HEK293 (cell line): ENCODE measurements around the gene DMAC2L.

Source experiments
- CTCF ChIA-PET: fragments of 350-600 bp; formaldehyde crosslinking; extraction: SDS; loops from one replicate; lab custom pipeline; 2021; ENCODE audit warnings: antibody characterized with exemption; lab: Yijun Ruan, JAX
- POLR2A ChIA-PET: fragments of 300-600 bp; formaldehyde crosslinking; extraction: SDS; loops from one replicate; lab custom pipeline; 2020; ENCODE audit warnings: antibody characterized with exemption, inconsistent platforms; lab: Yijun Ruan, JAX
- H3K27ac ChIP-seq: fragments of 200-500 bp; sonication (Bioruptor generic); 2 replicates; pipeline ENCODE4 v1.5.1; 2014; ENCODE audit warnings: low read depth, low read length, control low read depth, inconsistent platforms; ENCODE audit errors: extremely low read depth
- H3K36me3 ChIP-seq, 2 experiments: fragments of 200-500 bp in 1 of 2; sonication (Bioruptor generic) in 1 of 2; 1 replicate in 1 of 2; 2 replicates in 1 of 2; pipeline ENCODE4 v1.5.1; 2014 to 2017; ENCODE audit warnings: inconsistent platforms in 2 of 2, low read length in 2 of 2; ENCODE audit not compliant: control insufficient read depth in 2 of 2, insufficient read depth in 1 of 2
- H3K4me1 ChIP-seq: fragments of 200-500 bp; sonication (Bioruptor generic); 2 replicates; pipeline ENCODE4 v1.5.1; 2014; ENCODE audit warnings: mild to moderate bottlenecking, low read length, inconsistent platforms; ENCODE audit not compliant: control insufficient read depth, insufficient read depth
- H3K4me3 ChIP-seq: 2 replicates; pipeline ENCODE4 v1.5.1; 2011; ENCODE audit warnings: low read depth, mild to moderate bottlenecking, control low read depth, low read length, moderate library complexity
- H3K9me3 ChIP-seq: fragments of 200-500 bp; sonication (Bioruptor generic); 2 replicates; pipeline ENCODE4 v1.5.1; 2014; ENCODE audit warnings: low read depth, low read length, inconsistent platforms; ENCODE audit not compliant: control insufficient read depth, insufficient read depth
- GLIS1 ChIP-seq: fragments of 450-650 bp; formaldehyde crosslinking; IDR thresholded peaks from 2 replicates; pipeline ENCODE4 v1.5.1; 2016; ENCODE audit warnings: missing biosample characterization, missing genetic modification characterization
- KLF1 ChIP-seq: fragments of 450-650 bp; formaldehyde crosslinking; IDR thresholded peaks from 2 replicates; pipeline ENCODE4 v1.5.1; 2016; ENCODE audit warnings: missing biosample characterization, missing genetic modification characterization
- YY1 ChIP-seq: fragments of 450-650 bp; formaldehyde crosslinking; IDR thresholded peaks from 2 replicates; pipeline ENCODE4 v1.5.1; 2018; ENCODE audit warnings: missing biosample characterization, missing genetic modification characterization
- ZFP41 ChIP-seq: fragments of 450-650 bp; formaldehyde crosslinking; IDR thresholded peaks from 2 replicates; pipeline ENCODE4 v1.5.1; 2016; ENCODE audit warnings: missing biosample characterization, missing genetic modification characterization, borderline replicate concordance
- ZNF16 ChIP-seq: fragments of 450-650 bp; formaldehyde crosslinking; IDR thresholded peaks from 2 replicates; pipeline ENCODE4 v1.5.1; 2016; ENCODE audit warnings: low read depth, missing biosample characterization, missing genetic modification characterization
- ZNF174 ChIP-seq: fragments of 450-650 bp; formaldehyde crosslinking; IDR thresholded peaks from 2 replicates; pipeline ENCODE4 v1.5.0; 2017; ENCODE audit warnings: missing biosample characterization, mild to moderate bottlenecking, missing genetic modification characterization
- ZNF2 ChIP-seq: fragments of 450-650 bp; formaldehyde crosslinking; IDR thresholded peaks from 2 replicates; pipeline ENCODE4 v1.5.1; 2016; ENCODE audit warnings: missing biosample characterization, missing genetic modification characterization
- ZNF23 ChIP-seq: fragments of 450-650 bp; formaldehyde crosslinking; IDR thresholded peaks from 2 replicates; pipeline ENCODE4 v1.5.1; 2016; ENCODE audit warnings: missing biosample characterization, missing genetic modification characterization, borderline replicate concordance
- ZNF324 ChIP-seq: fragments of 450-650 bp; formaldehyde crosslinking; IDR thresholded peaks from 2 replicates; pipeline ENCODE4 v1.5.1; 2016; ENCODE audit warnings: missing biosample characterization, missing genetic modification characterization
- ZNF354C ChIP-seq: fragments of 450-650 bp; formaldehyde crosslinking; IDR thresholded peaks from 2 replicates; pipeline ENCODE4 v1.5.1; 2016; ENCODE audit warnings: missing biosample characterization, missing genetic modification characterization, low read depth, borderline replicate concordance
- ZNF37A ChIP-seq: fragments of 450-650 bp; IDR thresholded peaks from 2 replicates; pipeline ENCODE4 v1.5.1; 2018; ENCODE audit warnings: missing biosample characterization, missing genetic modification characterization
- ZNF433 ChIP-seq: fragments of 450-650 bp; formaldehyde crosslinking; IDR thresholded peaks from 2 replicates; pipeline ENCODE4 v1.5.1; 2016; ENCODE audit warnings: missing biosample characterization, missing genetic modification characterization, low read depth
- ZNF510 ChIP-seq: fragments of 450-650 bp; formaldehyde crosslinking; IDR thresholded peaks from 2 replicates; pipeline ENCODE4 v1.5.1; 2018; ENCODE audit warnings: mild to moderate bottlenecking, missing genetic modification characterization, missing biosample characterization; ENCODE audit not compliant: insufficient replicate concordance
- ZNF529 ChIP-seq: fragments of 450-650 bp; formaldehyde crosslinking; IDR thresholded peaks from 2 replicates; pipeline ENCODE4 v1.5.1; 2017; ENCODE audit warnings: missing genetic modification characterization, missing biosample characterization; ENCODE audit not compliant: insufficient replicate concordance
- ZNF544 ChIP-seq: fragments of 450-650 bp; formaldehyde crosslinking; IDR thresholded peaks from 2 replicates; pipeline ENCODE4 v1.5.0; 2017; ENCODE audit warnings: missing biosample characterization, missing genetic modification characterization
- ZNF548 ChIP-seq: fragments of 450-650 bp; formaldehyde crosslinking; IDR thresholded peaks from 2 replicates; pipeline ENCODE4 v1.5.1; 2016; ENCODE audit warnings: missing biosample characterization, missing genetic modification characterization
- ZNF596 ChIP-seq: fragments of 450-650 bp; IDR thresholded peaks from 2 replicates; pipeline ENCODE4 v1.5.0; 2018; ENCODE audit warnings: missing biosample characterization, mild to moderate bottlenecking, missing genetic modification characterization, moderate library complexity
- ZNF610 ChIP-seq: fragments of 450-650 bp; formaldehyde crosslinking; IDR thresholded peaks from 2 replicates; pipeline ENCODE4 v1.5.1; 2016; ENCODE audit warnings: missing biosample characterization, missing genetic modification characterization, borderline replicate concordance
- ZNF621 ChIP-seq: fragments of 450-650 bp; formaldehyde crosslinking; IDR thresholded peaks from 2 replicates; pipeline ENCODE4 v1.5.1; 2017; ENCODE audit warnings: missing biosample characterization, missing genetic modification characterization
- ZNF623 ChIP-seq: fragments of 450-650 bp; formaldehyde crosslinking; IDR thresholded peaks from 2 replicates; pipeline ENCODE4 v1.5.1; 2016; ENCODE audit warnings: missing biosample characterization, missing genetic modification characterization
- ZNF677 ChIP-seq: fragments of 450-650 bp; IDR thresholded peaks from 2 replicates; pipeline ENCODE4 v1.5.0; 2018; ENCODE audit warnings: missing biosample characterization, mild to moderate bottlenecking, missing genetic modification characterization, moderate library complexity
- ZNF76 ChIP-seq: fragments of 450-650 bp; formaldehyde crosslinking; IDR thresholded peaks from 2 replicates; pipeline ENCODE4; 2016; ENCODE audit warnings: low read depth, missing biosample characterization, missing genetic modification characterization, borderline replicate concordance
- ZNF792 ChIP-seq: fragments of 450-650 bp; formaldehyde crosslinking; IDR thresholded peaks from 2 replicates; pipeline ENCODE4 v1.5.1; 2016; ENCODE audit warnings: missing biosample characterization, missing genetic modification characterization
- ZNF837 ChIP-seq: fragments of 450-650 bp; formaldehyde crosslinking; IDR thresholded peaks from 2 replicates; pipeline ENCODE4 v1.5.1; 2016; ENCODE audit warnings: missing biosample characterization, missing genetic modification characterization
- TF ChIP-seq, protein P1 (sequence below): fragments of 450-650 bp; formaldehyde crosslinking; IDR thresholded peaks from 2 replicates; pipeline ENCODE4 v1.5.1; 2016; ENCODE audit warnings: missing biosample characterization, missing genetic modification characterization
- TF ChIP-seq, protein P2 (sequence below): fragments of 450-650 bp; formaldehyde crosslinking; IDR thresholded peaks from 2 replicates; pipeline ENCODE4 v1.5.1; 2016; ENCODE audit warnings: missing biosample characterization, missing genetic modification characterization
- TF ChIP-seq, protein P3 (sequence below): fragments of 450-650 bp; formaldehyde crosslinking; conservative IDR thresholded peaks from 2 replicates; pipeline ENCODE4 v1.5.1; 2016; ENCODE audit warnings: low read depth, missing biosample characterization, missing genetic modification characterization

The DMAC2L gene

DNA sequence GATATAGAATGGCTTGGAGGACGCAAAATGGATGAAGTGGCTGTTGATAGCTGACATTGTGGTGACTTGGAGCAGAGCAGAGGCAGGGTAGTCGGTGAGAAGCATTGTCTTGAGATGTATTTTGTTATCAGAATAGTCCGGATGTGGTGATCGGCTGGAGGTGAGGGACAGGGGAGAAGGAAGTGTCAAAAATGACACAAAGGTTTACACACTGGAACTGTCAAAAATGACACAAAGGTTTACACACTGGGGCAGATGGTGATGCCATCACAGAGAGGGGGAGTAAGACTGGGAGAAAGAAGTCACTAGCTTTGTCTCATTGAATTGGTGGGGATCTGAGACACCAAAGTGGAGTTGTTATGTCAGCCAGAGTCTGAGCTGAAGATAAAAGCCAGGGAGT, 54.5 kb downstream of the DMAC2L start:
- Histone ChIP-seq H3K36me3 (no peaks in the 10 kb centered on the region), H3K27ac (no peak overlapping the region), H3K4me1 (no peaks in the 10 kb centered on the region), H3K4me3 (no peak overlapping the region), H3K9me3 (no peaks in the 10 kb centered on the region)
- TF ChIP-seq, protein P1, sequence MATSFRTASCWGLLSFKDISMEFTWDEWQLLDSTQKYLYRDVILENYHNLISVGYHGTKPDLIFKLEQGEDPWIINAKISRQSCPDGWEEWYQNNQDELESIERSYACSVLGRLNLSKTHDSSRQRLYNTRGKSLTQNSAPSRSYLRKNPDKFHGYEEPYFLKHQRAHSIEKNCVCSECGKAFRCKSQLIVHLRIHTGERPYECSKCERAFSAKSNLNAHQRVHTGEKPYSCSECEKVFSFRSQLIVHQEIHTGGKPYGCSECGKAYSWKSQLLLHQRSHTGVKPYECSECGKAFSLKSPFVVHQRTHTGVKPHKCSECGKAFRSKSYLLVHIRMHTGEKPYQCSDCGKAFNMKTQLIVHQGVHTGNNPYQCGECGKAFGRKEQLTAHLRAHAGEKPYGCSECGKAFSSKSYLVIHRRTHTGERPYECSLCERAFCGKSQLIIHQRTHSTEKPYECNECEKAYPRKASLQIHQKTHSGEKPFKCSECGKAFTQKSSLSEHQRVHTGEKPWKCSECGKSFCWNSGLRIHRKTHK (tag by site-specific recombination), result no peak
- TF ChIP-seq ZNF37A (tag by site-specific recombination) (no peak), ZNF174 (tag by site-specific recombination) (no peak), YY1 (tag by site-specific recombination) (no peak), ZNF529 (tag by site-specific recombination) (no peak), GLIS1 (tag by site-specific recombination) (no peak), ZNF433 (tag by site-specific recombination) (no peak), ZNF16 (tag by site-specific recombination) (no peak), ZNF510 (tag by site-specific recombination) (no peak), ZNF623 (tag by site-specific recombination) (no peak), ZNF354C (tag by site-specific recombination) (no peak)
- ChIA-PET POLR2A (no interaction called here), CTCF (no interaction called here)

DNA sequence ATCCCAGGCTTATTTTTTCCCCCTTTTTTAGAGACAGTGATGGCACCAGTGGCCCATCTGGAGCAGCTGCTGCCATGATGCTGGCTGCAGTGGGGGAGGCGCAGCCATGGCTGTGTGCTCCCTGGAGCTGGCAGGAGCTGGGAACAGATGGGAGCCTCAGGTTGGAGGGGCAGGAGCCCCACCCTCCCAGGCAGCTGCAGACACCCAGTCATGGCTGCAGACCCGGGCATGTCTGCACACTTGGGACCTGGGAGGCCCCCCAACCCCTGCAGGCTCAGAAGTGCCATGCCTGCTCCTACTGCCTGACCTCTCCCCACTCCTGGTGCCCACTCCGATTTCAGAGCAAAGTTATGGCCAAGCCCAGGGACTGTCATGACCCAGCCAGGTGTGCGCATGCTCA, 59.4 kb downstream of the DMAC2L start:
- ChIA-PET POLR2A (no interaction called here), CTCF (no interaction called here)
- Histone ChIP-seq H3K9me3 (no peaks in the 10 kb centered on the region), H3K27ac (no peak overlapping the region), H3K36me3 (no peaks in the 10 kb centered on the region; a peak in 1 of 3 replicates), H3K4me3 (no peak overlapping the region), H3K4me1 (no peaks in the 10 kb centered on the region)
- TF ChIP-seq ZNF76 (no peak), ZFP41 (tag by site-specific recombination) (no peak), ZNF529 (tag by site-specific recombination) (no peak)
- TF ChIP-seq, protein P2, sequence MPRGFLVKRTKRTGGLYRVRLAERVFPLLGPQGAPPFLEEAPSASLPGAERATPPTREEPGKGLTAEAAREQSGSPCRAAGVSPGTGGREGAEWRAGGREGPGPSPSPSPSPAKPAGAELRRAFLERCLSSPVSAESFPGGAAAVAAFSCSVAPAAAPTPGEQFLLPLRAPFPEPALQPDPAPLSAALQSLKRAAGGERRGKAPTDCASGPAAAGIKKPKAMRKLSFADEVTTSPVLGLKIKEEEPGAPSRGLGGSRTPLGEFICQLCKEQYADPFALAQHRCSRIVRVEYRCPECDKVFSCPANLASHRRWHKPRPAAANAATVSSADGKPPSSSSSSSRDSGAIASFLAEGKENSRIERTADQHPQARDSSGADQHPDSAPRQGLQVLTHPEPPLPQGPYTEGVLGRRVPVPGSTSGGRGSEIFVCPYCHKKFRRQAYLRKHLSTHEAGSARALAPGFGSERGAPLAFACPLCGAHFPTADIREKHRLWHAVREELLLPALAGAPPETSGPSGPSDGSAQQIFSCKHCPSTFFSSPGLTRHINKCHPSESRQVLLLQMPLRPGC (tag by site-specific recombination), result no peak

DNA sequence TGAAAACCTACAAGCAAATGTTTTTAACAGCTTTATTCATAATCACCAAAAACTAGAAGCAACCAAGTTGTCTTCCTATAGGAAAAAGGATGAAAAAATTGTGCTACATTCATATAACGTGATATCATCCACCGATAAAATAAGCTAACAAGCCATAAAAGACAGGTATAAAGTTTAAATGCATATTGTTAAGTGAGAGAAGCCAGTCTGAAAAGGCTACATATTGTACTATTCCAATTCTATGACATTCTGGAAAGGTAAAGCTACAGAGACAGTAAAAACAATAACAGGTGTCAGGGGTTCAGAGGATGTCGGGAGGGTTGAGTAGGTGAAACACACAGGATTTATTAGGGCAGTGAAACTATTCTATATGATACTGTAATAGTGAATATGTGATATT, 61.8 kb downstream of the DMAC2L start:
- Histone ChIP-seq H3K9me3 (no peaks in the 10 kb centered on the region), H3K4me1 (no peaks in the 10 kb centered on the region), H3K4me3 (no peak overlapping the region), H3K27ac (no peak overlapping the region), H3K36me3 (peaks cover 0 to 2% of the 10 kb centered on the region in 2 experiments; a peak in 2 of 3 replicates)
- POLR2A ChIA-PET, result no interaction called here
- CTCF ChIA-PET, result interaction anchor here (0.7 to 0.8 kb wide), 3 partner anchors 16 to 155 kb away, joined by 3 read pairs; no protein-coding TSS in a partner anchor
- no peak for TF ChIP-seq ZNF23 (tag by site-specific recombination)
- TF ChIP-seq ZNF792 (tag by site-specific recombination), result no peak
- TF ChIP-seq ZNF837 (tag by site-specific recombination), result no peak
- TF ChIP-seq ZNF621 (tag by site-specific recombination), result no peak
- no peak for TF ChIP-seq ZNF324 (tag by site-specific recombination)
- TF ChIP-seq ZNF610 (tag by site-specific recombination), result no peak
- no peak for TF ChIP-seq ZNF677
- TF ChIP-seq ZNF596, result no peak
- TF ChIP-seq, protein P3, sequence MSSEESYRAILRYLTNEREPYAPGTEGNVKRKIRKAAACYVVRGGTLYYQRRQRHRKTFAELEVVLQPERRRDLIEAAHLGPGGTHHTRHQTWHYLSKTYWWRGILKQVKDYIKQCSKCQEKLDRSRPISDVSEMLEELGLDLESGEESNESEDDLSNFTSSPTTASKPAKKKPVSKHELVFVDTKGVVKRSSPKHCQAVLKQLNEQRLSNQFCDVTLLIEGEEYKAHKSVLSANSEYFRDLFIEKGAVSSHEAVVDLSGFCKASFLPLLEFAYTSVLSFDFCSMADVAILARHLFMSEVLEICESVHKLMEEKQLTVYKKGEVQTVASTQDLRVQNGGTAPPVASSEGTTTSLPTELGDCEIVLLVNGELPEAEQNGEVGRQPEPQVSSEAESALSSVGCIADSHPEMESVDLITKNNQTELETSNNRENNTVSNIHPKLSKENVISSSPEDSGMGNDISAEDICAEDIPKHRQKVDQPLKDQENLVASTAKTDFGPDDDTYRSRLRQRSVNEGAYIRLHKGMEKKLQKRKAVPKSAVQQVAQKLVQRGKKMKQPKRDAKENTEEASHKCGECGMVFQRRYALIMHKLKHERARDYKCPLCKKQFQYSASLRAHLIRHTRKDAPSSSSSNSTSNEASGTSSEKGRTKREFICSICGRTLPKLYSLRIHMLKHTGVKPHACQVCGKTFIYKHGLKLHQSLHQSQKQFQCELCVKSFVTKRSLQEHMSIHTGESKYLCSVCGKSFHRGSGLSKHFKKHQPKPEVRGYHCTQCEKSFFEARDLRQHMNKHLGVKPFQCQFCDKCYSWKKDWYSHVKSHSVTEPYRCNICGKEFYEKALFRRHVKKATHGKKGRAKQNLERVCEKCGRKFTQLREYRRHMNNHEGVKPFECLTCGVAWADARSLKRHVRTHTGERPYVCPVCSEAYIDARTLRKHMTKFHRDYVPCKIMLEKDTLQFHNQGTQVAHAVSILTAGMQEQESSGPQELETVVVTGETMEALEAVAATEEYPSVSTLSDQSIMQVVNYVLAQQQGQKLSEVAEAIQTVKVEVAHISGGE (tag by site-specific recombination), result no peak
- TF ChIP-seq ZNF544 (tag by site-specific recombination), result no peak
- TF ChIP-seq ZNF2 (tag by site-specific recombination), result no peak
- TF ChIP-seq ZNF548 (tag by site-specific recombination), result no peak
- TF ChIP-seq KLF1 (tag by site-specific recombination), result no peak
